ENCODE results near the gene FBXO4.

Gene FBXO4

GRCh38 chr5:41924872-41925554, at the start of gene FBXO4:
FBXO4 (plus strand) TSS chr5:41925281; CDS start chr5:41925310, 29 bp downstream.
- DNase-seq = peak; percentile 89

DNA sequence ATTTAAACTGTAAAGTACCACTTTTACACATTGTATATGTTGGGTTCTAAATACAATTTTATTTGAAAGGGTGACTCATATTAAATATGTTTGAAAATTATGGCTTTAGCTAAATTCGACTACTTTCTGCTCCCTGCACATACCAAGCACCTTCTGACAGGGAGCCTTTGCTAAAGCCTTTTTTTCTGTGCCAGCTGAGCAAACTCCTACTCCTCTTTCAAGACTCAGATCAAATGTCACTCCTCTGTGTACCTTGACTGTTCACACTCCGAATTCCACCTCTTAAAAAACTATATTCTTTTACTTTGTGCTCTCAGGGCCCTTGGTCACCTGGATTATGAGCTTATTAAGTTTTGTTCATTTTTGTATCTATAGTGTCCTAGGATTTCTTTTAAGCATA, 48.4 kb upstream of the FBXO4 start:
- no peak for DNase-seq

DNA sequence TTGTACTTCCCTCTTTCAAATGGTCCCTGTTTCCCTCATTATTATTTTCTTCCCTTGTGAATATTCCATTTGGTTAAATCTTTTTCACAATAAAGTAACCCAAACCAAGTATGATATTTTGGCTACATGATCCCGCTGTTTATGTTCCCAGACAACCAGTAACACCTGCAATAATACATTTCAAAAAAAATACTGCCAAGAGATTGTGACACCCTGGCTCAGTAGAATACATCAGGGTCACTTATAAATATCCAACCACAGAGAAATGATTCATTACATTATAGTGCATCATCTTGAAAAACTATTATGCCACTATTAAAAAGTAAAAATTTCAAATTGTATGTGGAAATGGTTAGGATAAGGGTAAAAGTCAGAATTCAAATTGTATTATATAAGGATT, 47.7 kb upstream of the FBXO4 start:
- DNase-seq = no peak

DNA sequence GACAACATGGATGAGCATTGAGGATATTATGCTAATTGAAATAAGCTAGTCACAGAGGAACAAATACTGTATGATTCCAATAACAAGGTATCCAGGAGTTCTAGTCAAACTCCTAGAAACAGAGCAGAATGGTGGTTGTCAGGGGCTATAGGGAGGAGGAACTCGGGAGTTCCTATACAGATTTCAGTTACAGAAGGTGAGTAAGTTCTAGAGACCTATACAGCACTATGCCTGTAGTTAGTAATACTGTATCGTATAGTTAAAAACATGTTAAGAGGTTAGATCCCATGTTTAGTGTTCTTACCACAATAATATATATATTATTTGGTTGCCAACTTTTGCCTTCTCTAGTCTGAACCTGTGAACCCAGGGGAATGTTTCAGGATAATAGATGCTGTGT, 46.9 kb upstream of the FBXO4 start:
- no peak for DNase-seq

DNA sequence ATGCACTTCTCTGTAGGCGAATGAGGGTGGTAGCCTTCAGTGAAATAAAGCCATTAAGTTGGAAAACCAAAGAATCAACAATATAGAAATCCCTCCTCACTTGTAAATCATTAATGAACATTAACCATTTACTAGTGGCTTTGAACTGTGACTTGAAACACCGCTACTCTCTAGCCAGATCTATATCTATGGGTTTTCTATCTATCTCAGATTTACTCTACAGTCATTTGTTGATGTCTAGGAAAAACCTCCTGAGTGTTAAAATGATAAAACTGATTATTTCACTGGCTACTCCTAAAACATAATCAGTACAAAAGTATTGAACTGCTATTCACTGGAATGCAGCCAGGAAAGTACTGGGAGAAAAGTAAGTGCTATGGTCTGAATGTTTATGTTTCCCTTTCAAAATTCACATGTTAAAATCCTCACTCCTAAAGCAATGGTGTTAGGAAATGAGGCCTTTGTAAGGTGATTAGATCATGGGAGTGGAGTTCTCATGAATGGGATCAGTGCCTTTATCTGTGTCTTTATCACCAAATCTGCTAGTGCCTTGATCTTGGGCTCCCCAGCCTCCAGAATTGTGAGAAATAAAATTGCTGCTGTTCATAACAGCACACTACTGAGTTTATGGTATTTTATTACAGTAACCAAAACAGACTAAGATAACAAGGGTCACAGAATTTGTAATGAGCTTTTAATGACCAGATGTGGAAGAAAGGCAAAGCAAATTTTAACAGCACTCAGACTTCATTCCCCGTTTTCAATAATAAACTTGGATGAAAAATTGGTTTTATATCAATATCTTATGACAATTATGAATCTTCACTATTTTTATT, 46.2 kb upstream of the FBXO4 start:
- DNase-seq = no peak

GRCh38 chr5:41882765-41883164, 42.3 kb upstream of the FBXO4 start:
- DNase-seq = no peak

DNA sequence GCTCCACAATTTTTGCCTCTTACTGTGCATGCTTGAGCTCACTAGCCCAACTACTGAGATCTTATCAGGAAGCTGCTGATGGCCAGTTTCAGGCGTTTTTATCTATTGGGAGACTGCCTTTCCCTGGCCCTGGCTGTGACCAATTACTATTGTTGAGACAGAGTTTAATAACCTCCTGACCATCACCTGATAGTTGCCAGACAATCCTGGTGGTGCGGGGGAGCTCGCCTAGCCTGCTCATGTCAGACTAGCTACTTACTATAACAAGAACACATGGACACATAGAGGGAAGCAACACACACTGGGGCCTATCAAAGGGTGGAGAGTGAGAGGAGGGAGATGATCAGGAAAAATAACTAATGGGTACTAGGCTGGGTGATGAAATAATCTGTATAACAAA, 41.8 kb upstream of the FBXO4 start:
- DNase-seq = no peak

- DNase-seq = no peak
Observed at GRCh38 chr5:41883936-41884335, 41.1 kb upstream of the FBXO4 start.

- DNase-seq = no peak
Observed at GRCh38 chr5:41885286-41885685, 39.8 kb upstream of the FBXO4 start.

DNA sequence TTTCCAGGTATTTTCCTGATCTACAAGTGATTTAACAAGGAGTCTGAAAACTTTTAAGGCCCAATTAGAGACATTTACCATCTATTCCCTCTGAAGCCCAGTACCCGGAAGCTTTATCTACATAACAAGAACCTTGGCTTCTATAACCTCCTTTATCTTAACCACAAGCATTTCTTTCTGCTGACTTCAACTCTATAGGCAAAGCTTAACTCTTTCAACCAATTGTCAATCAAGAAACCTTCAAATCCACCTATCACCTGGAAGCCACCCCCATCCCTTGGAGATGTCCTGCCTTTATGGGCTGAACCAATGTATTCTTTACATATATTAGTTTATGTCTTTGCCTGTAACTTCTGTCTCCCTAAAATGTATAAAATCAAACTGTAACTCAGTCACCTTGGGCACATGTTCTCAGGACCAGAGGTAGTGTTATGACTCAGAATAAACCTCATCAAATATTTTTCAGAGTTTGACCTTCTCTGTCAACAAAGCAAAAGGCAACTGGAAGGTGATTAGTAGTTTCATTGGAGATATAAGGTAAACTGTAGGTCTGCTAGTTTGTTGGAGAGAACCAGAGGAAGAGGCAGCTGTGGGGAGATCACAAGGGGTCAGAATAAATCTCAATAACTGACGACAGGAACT, 33.9 kb upstream of the FBXO4 start:
- DNase-seq = no peak

DNA sequence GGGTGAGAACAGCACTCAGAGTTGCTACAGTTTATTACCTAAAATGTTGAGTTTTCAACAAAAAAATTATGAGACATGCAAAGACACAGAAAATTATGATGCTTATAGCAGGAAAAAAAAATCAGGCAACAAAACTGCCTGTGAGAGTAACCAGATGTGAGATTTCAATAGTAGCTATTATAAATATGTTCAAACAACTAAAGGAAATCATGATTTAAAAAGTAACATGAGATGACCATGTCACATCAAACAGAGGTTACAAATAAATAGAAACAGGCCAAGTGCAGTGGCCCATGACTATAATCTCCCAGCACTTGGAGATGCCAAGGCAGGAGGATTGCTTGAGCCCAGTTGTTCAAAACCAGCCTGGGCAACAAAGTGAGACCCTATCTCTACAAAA, 33.0 kb upstream of the FBXO4 start:
- no peak for DNase-seq

GRCh38 chr5:41893074-41893851, 31.8 kb upstream of the FBXO4 start:
- no peak for DNase-seq

GRCh38 chr5:41896230-41896629, 28.9 kb upstream of the FBXO4 start:
- no peak for DNase-seq

- no peak for DNase-seq
Observed at GRCh38 chr5:41903382-41903891, 21.6 kb upstream of the FBXO4 start.

GRCh38 chr5:41903892-41904799, 20.9 kb upstream of the FBXO4 start, which contains the start of gene RIMOC1:
RIMOC1 (plus strand) TSS chr5:41904344; CDS start chr5:41904368, 24 bp downstream.
- DNase-seq = peak; percentile 99

DNA sequence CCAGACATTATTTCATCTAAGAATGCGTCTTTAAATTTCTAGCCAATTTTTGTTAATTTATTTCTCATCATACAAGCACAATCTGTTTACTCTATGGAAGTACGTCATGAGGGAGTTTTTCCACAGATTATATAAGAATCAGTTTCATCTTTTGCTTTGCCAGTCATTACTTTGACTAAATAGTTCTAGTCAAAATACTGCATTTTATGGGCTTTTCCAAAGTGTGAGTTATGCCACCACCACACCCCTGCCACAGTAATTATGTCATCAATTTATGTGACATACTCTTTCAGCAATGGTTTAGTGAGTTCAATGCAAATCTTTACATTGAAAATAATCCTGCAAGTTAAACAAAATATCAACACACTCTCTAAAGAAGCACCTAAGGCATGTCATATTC, 18.9 kb upstream of the FBXO4 start:
- no peak for DNase-seq

GRCh38 chr5:41908374-41909079, 16.6 kb upstream of the FBXO4 start:
- DNase-seq = no peak

DNA sequence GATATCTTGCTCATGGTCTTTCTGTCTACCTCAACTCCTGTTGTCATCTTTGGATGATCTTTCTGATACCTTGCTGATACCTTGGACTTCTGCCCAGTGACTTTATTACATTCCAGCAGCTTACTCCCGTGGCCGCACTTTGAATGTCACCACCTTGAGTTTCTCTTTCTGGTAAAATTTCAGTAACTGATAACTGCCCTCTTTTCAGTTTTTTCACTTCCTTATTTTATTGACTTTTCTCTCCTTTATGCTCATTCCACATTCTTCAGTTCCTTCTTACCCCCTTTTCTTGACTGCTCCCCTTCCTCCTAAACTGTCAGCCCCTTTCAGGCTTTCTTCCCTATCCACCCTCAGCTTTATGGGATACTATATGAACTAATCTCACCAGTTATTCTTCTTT, 7.0 kb upstream of the FBXO4 start:
- no peak for DNase-seq

- DNase-seq = no peak
Observed at GRCh38 chr5:41921166-41921565, 3.9 kb upstream of the FBXO4 start.

DNA sequence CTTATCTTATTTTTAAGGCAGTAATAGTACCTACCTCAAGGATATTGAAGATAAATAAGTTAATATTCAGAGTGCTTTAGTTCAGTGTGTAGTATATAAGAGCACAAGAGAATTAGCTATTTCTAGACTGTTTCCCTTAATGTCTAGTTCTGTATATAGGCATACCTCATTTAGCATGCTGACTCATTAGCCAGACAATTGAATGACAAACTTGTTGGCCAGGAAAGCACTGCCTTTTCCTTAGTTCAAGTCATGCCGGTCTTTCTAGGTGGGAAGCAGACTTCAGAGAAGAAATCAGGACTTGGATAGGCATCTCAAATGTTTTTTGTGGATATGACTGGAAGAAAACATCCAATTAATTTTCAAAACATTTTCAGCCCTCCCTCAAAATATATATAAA, 3.2 kb upstream of the FBXO4 start:
- DNase-seq = no peak

GRCh38 chr5:41924526-41924871, 582 bp upstream of the FBXO4 start:
- no peak for DNase-seq

Measured in CD4-positive, alpha-beta T cell treated with Interferon gamma for 1 hour (primary cell).